ENCODE results near the gene SOAT2.

DNA sequence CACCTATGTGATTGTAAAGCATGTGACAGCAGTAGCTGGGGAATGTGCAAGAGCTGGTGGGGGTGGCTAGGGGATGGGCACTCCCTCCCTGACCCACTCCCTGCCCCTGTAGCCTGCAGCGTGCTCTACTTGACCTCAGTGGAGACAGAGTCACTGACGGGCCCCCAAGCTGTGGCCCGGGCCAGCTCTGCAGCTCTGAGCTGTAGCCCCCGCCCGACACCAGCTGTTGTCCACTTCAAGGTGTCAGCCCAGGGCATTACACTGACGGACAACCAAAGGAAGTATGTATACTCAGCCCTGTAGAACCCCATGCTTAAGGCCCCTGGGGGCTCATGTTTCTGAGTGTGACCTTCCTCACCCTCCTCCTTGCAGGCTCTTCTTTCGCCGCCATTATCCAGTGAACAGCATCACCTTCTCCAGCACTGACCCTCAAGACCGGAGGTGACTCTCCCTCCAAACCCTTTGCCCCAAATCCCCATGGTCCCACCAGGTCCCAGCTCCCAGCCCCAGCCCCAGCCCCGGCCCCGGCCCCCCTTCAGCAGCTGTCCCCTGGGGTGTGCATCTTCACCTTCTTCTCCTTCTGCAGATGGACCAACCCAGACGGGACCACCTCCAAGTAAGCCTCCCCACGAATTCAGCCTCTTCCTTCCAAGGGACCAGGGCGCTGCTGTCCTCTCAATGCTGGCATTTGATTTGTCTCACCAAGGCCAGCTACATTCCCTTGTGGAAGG lies 40.1 kb upstream of the SOAT2 start:
- TF ChIP-seq, protein P1, sequence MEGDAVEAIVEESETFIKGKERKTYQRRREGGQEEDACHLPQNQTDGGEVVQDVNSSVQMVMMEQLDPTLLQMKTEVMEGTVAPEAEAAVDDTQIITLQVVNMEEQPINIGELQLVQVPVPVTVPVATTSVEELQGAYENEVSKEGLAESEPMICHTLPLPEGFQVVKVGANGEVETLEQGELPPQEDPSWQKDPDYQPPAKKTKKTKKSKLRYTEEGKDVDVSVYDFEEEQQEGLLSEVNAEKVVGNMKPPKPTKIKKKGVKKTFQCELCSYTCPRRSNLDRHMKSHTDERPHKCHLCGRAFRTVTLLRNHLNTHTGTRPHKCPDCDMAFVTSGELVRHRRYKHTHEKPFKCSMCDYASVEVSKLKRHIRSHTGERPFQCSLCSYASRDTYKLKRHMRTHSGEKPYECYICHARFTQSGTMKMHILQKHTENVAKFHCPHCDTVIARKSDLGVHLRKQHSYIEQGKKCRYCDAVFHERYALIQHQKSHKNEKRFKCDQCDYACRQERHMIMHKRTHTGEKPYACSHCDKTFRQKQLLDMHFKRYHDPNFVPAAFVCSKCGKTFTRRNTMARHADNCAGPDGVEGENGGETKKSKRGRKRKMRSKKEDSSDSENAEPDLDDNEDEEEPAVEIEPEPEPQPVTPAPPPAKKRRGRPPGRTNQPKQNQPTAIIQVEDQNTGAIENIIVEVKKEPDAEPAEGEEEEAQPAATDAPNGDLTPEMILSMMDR (IDR thresholded peaks at IDR 0.05; ENCODE audit: low read depth, low read length, missing input control) = no peak
- TF ChIP-seq, protein P2, sequence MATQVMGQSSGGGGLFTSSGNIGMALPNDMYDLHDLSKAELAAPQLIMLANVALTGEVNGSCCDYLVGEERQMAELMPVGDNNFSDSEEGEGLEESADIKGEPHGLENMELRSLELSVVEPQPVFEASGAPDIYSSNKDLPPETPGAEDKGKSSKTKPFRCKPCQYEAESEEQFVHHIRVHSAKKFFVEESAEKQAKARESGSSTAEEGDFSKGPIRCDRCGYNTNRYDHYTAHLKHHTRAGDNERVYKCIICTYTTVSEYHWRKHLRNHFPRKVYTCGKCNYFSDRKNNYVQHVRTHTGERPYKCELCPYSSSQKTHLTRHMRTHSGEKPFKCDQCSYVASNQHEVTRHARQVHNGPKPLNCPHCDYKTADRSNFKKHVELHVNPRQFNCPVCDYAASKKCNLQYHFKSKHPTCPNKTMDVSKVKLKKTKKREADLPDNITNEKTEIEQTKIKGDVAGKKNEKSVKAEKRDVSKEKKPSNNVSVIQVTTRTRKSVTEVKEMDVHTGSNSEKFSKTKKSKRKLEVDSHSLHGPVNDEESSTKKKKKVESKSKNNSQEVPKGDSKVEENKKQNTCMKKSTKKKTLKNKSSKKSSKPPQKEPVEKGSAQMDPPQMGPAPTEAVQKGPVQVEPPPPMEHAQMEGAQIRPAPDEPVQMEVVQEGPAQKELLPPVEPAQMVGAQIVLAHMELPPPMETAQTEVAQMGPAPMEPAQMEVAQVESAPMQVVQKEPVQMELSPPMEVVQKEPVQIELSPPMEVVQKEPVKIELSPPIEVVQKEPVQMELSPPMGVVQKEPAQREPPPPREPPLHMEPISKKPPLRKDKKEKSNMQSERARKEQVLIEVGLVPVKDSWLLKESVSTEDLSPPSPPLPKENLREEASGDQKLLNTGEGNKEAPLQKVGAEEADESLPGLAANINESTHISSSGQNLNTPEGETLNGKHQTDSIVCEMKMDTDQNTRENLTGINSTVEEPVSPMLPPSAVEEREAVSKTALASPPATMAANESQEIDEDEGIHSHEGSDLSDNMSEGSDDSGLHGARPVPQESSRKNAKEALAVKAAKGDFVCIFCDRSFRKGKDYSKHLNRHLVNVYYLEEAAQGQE (IDR thresholded peaks at IDR 0.05) = no peak
- TF ChIP-seq, protein P3, sequence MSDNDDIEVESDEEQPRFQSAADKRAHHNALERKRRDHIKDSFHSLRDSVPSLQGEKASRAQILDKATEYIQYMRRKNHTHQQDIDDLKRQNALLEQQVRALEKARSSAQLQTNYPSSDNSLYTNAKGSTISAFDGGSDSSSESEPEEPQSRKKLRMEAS (IDR thresholded peaks at IDR 0.05) = no peak
- no peak for TF ChIP-seq TAF1 (conservative IDR thresholded peaks at IDR 0.05)
- TF ChIP-seq GABPA (IDR thresholded peaks at IDR 0.05 in 1 of 2, conservative IDR thresholded peaks at IDR 0.05 in 1 of 2) = no peak
- TF ChIP-seq NR2F2 (IDR thresholded peaks at IDR 0.05) = no peak
- TF ChIP-seq YY1 (IDR thresholded peaks at IDR 0.05) = no peak
